ENCODE measurements around the gene EXOC3.
"Not testable (repeated sequence)": the region's sequence is repeated elsewhere in the genome, so short reads cannot be mapped to it uniquely, and the experiment has no call there.

EXOC3 gene

GRCh38 chr5:399296-400281 lies 43.4 kb upstream of the EXOC3 start:
- Histone ChIP-seq H3K9ac (ENCODE audit: low read length) (no peak overlapping the region), H3K79me2 (ENCODE audit: low read length) (no peaks in the 10 kb centered on the region), H3K36me3 (replicated peaks; ENCODE audit: low read depth, low read length) (no peaks in the 10 kb centered on the region), H3K9me3 (ENCODE audit: insufficient read depth, low read length) (no peaks in the 10 kb centered on the region), H3K27ac (ENCODE audit: low read length) (no peak overlapping the region), H3K4me1 (ENCODE audit: low read length) (peaks cover 12% of the 10 kb centered on the region), H2AFZ (ENCODE audit: low read depth, low read length) (no peak overlapping the region), H4K20me1 (ENCODE audit: insufficient read depth, low read length) (no peaks in the 10 kb centered on the region), H3K4me2 (ENCODE audit: low read length) (peak overlapping the region; percentile 81), H3K4me3 (ENCODE audit: low read length) (peak overlapping the region; percentile 63), H3K27me3 (ENCODE audit: low read depth, low read length) (peaks cover 11% of the 10 kb centered on the region)
- TF ChIP-seq, protein P1, sequence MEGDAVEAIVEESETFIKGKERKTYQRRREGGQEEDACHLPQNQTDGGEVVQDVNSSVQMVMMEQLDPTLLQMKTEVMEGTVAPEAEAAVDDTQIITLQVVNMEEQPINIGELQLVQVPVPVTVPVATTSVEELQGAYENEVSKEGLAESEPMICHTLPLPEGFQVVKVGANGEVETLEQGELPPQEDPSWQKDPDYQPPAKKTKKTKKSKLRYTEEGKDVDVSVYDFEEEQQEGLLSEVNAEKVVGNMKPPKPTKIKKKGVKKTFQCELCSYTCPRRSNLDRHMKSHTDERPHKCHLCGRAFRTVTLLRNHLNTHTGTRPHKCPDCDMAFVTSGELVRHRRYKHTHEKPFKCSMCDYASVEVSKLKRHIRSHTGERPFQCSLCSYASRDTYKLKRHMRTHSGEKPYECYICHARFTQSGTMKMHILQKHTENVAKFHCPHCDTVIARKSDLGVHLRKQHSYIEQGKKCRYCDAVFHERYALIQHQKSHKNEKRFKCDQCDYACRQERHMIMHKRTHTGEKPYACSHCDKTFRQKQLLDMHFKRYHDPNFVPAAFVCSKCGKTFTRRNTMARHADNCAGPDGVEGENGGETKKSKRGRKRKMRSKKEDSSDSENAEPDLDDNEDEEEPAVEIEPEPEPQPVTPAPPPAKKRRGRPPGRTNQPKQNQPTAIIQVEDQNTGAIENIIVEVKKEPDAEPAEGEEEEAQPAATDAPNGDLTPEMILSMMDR (IDR thresholded peaks at IDR 0.05; ENCODE audit: low read depth, low read length): no peak
- no peak for TF ChIP-seq EZH2phosphoT487 (IDR thresholded peaks at IDR 0.05; ENCODE audit: low read depth)

DNA sequence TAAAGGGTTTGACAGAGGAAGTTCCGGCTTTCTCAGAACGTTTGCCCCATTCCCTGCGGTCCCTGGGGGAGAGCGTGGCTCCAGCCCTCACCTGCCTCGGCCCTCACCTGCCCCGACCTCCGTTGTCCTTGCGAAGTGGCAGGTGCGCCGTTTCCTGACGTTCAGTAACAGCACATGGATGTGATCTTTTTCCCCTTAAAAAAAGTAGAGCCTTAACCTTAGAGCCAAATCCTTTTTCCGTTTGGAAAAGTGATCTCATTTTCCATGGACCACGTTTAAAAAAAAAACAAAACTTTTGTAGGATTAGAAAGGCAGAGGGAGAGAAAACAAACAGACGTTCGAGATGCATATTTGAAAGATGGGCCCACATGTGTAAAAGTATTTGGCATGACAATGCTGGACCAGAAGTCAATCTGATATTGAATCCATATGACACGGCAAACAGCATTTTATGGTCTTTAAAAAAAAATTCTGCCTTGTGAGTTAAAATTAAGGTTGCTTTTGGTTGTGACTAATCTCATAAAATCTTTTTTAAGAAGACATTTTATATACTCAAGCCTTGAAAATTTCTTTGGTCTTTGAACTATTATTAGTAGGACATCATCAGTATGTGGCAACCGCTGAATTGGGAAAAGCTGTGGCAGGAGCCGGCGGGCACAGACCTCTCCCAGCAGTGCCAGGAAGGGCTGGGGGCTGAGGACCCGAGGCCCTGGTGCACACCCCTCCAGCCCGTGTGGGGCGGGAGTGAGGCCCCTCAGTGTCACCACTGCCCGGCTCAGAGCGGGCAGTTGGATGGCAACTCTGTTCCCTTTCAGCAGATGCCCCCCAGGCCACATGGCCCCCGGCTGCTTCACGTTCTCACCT lies 42.5 kb upstream of the EXOC3 start:
- Histone ChIP-seq H3K9me3 (ENCODE audit: insufficient read depth, low read length) (no peaks in the 10 kb centered on the region), H3K4me2 (ENCODE audit: low read length) (peak overlapping the region; percentile 81), H3K79me2 (ENCODE audit: low read length) (no peaks in the 10 kb centered on the region), H4K20me1 (ENCODE audit: insufficient read depth, low read length) (no peaks in the 10 kb centered on the region), H3K27ac (ENCODE audit: low read length) (no peak overlapping the region), H3K4me1 (ENCODE audit: low read length) (peaks cover 12% of the 10 kb centered on the region), H3K27me3 (ENCODE audit: low read depth, low read length) (peaks cover 11% of the 10 kb centered on the region), H2AFZ (ENCODE audit: low read depth, low read length) (no peak overlapping the region), H3K4me3 (ENCODE audit: low read length) (peak overlapping the region; percentile 63), H3K9ac (ENCODE audit: low read length) (no peak overlapping the region), H3K36me3 (replicated peaks; ENCODE audit: low read depth, low read length) (no peaks in the 10 kb centered on the region)
- TF ChIP-seq, protein P1 (IDR thresholded peaks at IDR 0.05; ENCODE audit: low read depth, low read length): no peak
- no peak for TF ChIP-seq EZH2phosphoT487 (IDR thresholded peaks at IDR 0.05; ENCODE audit: low read depth)

DNA sequence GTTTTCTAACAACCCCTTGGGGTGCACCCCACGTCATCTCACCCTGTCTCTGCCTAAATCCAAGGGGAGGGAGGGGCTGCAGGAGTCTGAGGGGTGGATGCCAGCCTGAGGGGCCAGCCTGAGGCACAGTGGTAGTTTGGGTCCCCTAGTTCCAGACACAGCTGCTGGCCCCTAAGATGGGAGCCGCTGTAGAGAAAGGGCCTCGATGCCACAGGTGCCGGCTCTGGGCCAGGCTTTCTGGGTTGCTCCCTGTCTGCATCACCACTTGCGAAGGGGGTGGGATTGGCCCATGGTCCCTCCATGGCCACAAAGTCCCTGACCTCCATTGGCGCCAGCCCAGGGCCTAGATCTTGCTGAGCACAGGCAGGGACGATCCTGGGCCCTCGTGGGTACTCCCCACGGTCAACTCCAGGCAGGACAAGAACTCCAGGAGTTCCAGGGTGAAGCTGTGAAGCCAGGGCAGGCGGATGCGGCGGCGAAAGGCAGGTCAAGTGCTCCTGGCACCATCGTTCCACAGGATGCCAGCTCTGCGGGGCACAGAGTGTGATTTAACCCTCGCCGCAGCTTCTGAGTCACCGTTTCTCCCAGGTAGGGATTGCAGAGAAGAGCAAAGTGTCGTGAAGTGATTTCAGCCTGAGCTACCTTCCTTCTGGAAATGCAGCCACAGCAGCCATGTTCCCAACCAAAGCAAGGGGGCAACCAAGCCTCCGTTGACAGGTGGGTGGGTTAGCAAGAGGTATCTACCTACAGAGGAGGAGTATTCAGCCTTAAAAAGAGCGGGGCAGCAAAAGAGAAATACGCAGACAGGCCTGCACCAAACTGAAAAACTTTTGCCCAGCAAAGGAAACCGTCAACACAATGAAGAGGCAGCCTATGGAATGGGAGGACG lies 41.6 kb upstream of the EXOC3 start:
- no peak overlapping the region for H2AFZ ChIP-seq (ENCODE audit: low read depth, low read length)
- peaks cover 11% of the 10 kb centered on the region for H3K27me3 ChIP-seq (ENCODE audit: low read depth, low read length)
- peaks cover 12% of the 10 kb centered on the region for H3K4me1 ChIP-seq (ENCODE audit: low read length)
- no peak overlapping the region for H3K4me3 ChIP-seq (ENCODE audit: low read length)
- H3K36me3 ChIP-seq (replicated peaks; ENCODE audit: low read depth, low read length): no peaks in the 10 kb centered on the region
- H3K27ac ChIP-seq (ENCODE audit: low read length): no peak overlapping the region
- H3K9ac ChIP-seq (ENCODE audit: low read length): no peak overlapping the region
- no peaks in the 10 kb centered on the region for H4K20me1 ChIP-seq (ENCODE audit: insufficient read depth, low read length)
- no peaks in the 10 kb centered on the region for H3K9me3 ChIP-seq (ENCODE audit: insufficient read depth, low read length)
- no peaks in the 10 kb centered on the region for H3K79me2 ChIP-seq (ENCODE audit: low read length)
- TF ChIP-seq, protein P1 (IDR thresholded peaks at IDR 0.05; ENCODE audit: low read depth, low read length): no peak
- no peak for TF ChIP-seq EZH2phosphoT487 (IDR thresholded peaks at IDR 0.05; ENCODE audit: low read depth)
- no peak overlapping the region for H3K4me2 ChIP-seq (ENCODE audit: low read length)

- peaks cover 11% of the 10 kb centered on the region for H3K27me3 ChIP-seq (ENCODE audit: low read depth, low read length)
- not testable (repeated sequence) for H4K20me1 ChIP-seq (ENCODE audit: insufficient read depth, low read length); H3K79me2 ChIP-seq (ENCODE audit: low read length); H3K27ac ChIP-seq (ENCODE audit: low read length); H3K4me3 ChIP-seq (ENCODE audit: low read length); H3K36me3 ChIP-seq (replicated peaks; ENCODE audit: low read depth, low read length); H3K9ac ChIP-seq (ENCODE audit: low read length); H3K4me2 ChIP-seq (ENCODE audit: low read length); H2AFZ ChIP-seq (ENCODE audit: low read depth, low read length); H3K9me3 ChIP-seq (ENCODE audit: insufficient read depth, low read length)
- peaks cover 12% of the 10 kb centered on the region for H3K4me1 ChIP-seq (ENCODE audit: low read length)
These were observed 40.8 kb upstream of the EXOC3 start for GRCh38 chr5:402219-402614.
